Measurements from ENCODE around the gene MGAT1.

Gene MGAT1

GRCh38 chr5:180799194-180799593 lies 3.4 kb downstream of the MGAT1 start:
- Histone ChIP-seq H2AFZ (ENCODE audit: low read length) (no peak overlapping the region), H3K9me2 (ENCODE audit: low read depth, low read length) (no peaks in the 10 kb centered on the region), H3K9me3 (ENCODE audit: low read length) (no peaks in the 10 kb centered on the region), H3K4me2 (ENCODE audit: low read length) (no peak overlapping the region), H3K4me1 (ENCODE audit: insufficient read depth, low read length, severe bottlenecking) (peaks cover 40% of the 10 kb centered on the region), H3K9ac (ENCODE audit: low read length) (no peak overlapping the region), H3K27me3 (ENCODE audit: insufficient read depth, low read length) (no peaks in the 10 kb centered on the region), H3K4me3 (ENCODE audit: low read depth, low read length, poor library complexity, severe bottlenecking) (no peak overlapping the region), H4K20me1 (ENCODE audit: insufficient read depth, low read length) (no peaks in the 10 kb centered on the region), H3K36me3 (ENCODE audit: insufficient read depth, low read length) (peaks cover 33% of the 10 kb centered on the region), H3K27ac (ENCODE audit: low read depth, low read length, poor library complexity, severe bottlenecking) (no peak overlapping the region), H3F3A (ENCODE audit: insufficient read depth, low read length) (no peaks in the 10 kb centered on the region), H3K79me2 (ENCODE audit: insufficient read depth, low read length) (peaks cover 74% of the 10 kb centered on the region)
- no peak for TF ChIP-seq EZH2 (IDR thresholded peaks at IDR 0.05; ENCODE audit: borderline replicate concordance, low read length)
- peak; percentile 52; the same call in 1 of the 2 replicates for TF ChIP-seq CTCF (IDR thresholded peaks at IDR 0.05; ENCODE audit: low read length)

- Histone ChIP-seq H3F3A (ENCODE audit: insufficient read depth, low read length) (no peaks in the 10 kb centered on the region), H3K9me3 (ENCODE audit: low read length) (no peaks in the 10 kb centered on the region), H2AFZ (ENCODE audit: low read length) (no peak overlapping the region), H3K4me2 (ENCODE audit: low read length) (no peak overlapping the region), H3K4me1 (ENCODE audit: insufficient read depth, low read length, severe bottlenecking) (peaks cover 30% of the 10 kb centered on the region), H3K36me3 (ENCODE audit: insufficient read depth, low read length) (peaks cover 37% of the 10 kb centered on the region), H3K9ac (ENCODE audit: low read length) (no peak overlapping the region), H3K9me2 (ENCODE audit: low read depth, low read length) (no peaks in the 10 kb centered on the region), H3K79me2 (ENCODE audit: insufficient read depth, low read length) (peaks cover 80% of the 10 kb centered on the region), H3K27ac (ENCODE audit: low read depth, low read length, poor library complexity, severe bottlenecking) (no peak overlapping the region), H3K27me3 (ENCODE audit: insufficient read depth, low read length) (no peaks in the 10 kb centered on the region), H4K20me1 (ENCODE audit: insufficient read depth, low read length) (no peaks in the 10 kb centered on the region), H3K4me3 (ENCODE audit: low read depth, low read length, poor library complexity, severe bottlenecking) (no peak overlapping the region)
- no peak for TF ChIP-seq EZH2 (IDR thresholded peaks at IDR 0.05; ENCODE audit: borderline replicate concordance, low read length)
- no peak for TF ChIP-seq CTCF (IDR thresholded peaks at IDR 0.05; ENCODE audit: low read length)
Measured at GRCh38 chr5:180798193-180798592, 4.4 kb downstream of the MGAT1 start.

GRCh38 chr5:180797256-180798192 lies 5.1 kb downstream of the MGAT1 start:
- TF ChIP-seq EZH2 (IDR thresholded peaks at IDR 0.05; ENCODE audit: borderline replicate concordance, low read length) (no peak), CTCF (IDR thresholded peaks at IDR 0.05; ENCODE audit: low read length) (no peak)
- Histone ChIP-seq H2AFZ (ENCODE audit: low read length) (no peak overlapping the region), H3F3A (ENCODE audit: insufficient read depth, low read length) (no peaks in the 10 kb centered on the region), H3K27ac (ENCODE audit: low read depth, low read length, poor library complexity, severe bottlenecking) (no peak overlapping the region), H3K4me2 (ENCODE audit: low read length) (no peak overlapping the region), H3K4me3 (ENCODE audit: low read depth, low read length, poor library complexity, severe bottlenecking) (no peak overlapping the region), H3K4me1 (ENCODE audit: insufficient read depth, low read length, severe bottlenecking) (peaks cover 26% of the 10 kb centered on the region), H3K36me3 (ENCODE audit: insufficient read depth, low read length) (peaks cover 44% of the 10 kb centered on the region), H4K20me1 (ENCODE audit: insufficient read depth, low read length) (no peaks in the 10 kb centered on the region), H3K9me3 (ENCODE audit: low read length) (no peaks in the 10 kb centered on the region), H3K9ac (ENCODE audit: low read length) (no peak overlapping the region), H3K27me3 (ENCODE audit: insufficient read depth, low read length) (no peaks in the 10 kb centered on the region), H3K9me2 (ENCODE audit: low read depth, low read length) (no peaks in the 10 kb centered on the region), H3K79me2 (ENCODE audit: insufficient read depth, low read length) (peaks cover 80% of the 10 kb centered on the region)

All from OCI-LY1 (cell line).